Right kidney (tissue), 1 donor: ENCODE data around the gene MRPS9.

ENCODE experiments used
- DNase-seq: peaks from one replicate; pipeline ENCODE4 v3.0.0-alpha.2; 2016

MRPS9 gene

GRCh38 chr2:105073591-105073990, 35.7 kb downstream of the MRPS9 start:
- DNase-seq: no peak

- DNase-seq: no peak
Measured at GRCh38 chr2:105076121-105076520, 38.3 kb downstream of the MRPS9 start.

DNA sequence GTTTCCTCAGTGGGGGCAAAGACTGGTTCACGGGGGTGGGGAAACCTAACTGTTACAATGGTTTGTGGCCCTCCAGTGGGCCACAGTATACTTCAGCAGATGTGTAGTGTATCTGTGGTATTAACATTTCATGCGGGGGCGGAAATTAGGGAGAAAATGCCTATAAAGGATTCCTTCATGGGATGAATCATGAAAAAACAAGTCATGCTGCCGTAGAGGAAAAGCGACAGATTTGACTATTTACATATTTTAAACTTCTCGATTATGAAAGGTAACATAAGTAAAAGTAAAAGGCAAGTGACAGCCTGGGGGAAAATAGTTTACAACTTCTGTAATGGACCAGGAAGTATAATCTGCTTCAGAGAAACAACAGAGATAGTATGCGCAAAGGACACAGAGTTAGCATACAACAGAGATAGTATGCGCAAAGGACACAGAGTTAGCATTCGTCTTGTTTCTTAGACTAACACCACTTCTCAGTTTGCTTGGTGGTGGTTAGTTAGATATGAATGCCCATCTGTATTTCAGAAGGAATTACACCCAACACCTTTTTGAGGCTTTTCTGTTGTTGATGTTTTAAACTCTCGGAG, 41.1 kb downstream of the MRPS9 start:
- DNase-seq: no peak

- no peak for DNase-seq
Measured at GRCh38 chr2:105080461-105080860, 42.6 kb downstream of the MRPS9 start.

GRCh38 chr2:105081006-105081601, 43.2 kb downstream of the MRPS9 start:
- peak; percentile 29 for DNase-seq

DNA sequence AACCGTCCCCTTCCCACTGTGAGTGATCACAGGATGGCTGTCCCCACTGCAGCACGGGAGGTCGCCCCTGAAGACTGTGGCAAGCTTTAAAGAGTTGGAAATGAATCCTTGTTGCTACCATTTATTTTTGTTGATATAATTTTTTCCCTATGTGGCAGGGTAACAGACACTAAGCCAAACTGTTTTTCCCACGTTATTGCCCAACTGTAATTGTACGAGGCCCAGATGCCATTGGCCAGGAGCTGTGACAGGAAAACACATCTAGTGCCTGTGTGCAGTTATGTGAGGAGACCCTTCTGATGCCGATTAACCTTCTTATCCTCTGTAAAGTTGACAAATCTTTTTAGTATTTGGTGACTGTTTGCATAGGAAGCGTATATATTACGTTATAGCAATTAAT, 44.2 kb downstream of the MRPS9 start:
- DNase-seq: no peak

DNA sequence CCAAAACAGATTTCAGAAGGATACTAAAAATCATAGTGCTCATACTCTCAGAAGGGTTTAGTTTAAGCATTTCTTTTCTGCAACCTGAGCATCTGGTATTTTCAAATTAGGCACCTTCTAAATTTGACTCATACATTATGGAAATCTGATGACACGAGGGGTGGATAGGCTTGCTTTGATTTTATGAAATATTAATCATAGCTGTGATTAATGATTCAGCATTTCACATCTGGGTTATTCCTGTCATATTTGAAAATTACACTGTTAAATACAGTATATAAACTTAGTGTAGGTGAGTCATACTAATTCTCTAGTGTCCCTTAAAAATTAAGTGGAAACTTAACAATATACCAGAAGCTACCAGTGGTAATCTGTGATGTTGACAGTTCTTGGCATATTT, 47.7 kb downstream of the MRPS9 start:
- DNase-seq: no peak

GRCh38 chr2:105087273-105087672, 49.4 kb downstream of the MRPS9 start:
- no peak for DNase-seq

DNA sequence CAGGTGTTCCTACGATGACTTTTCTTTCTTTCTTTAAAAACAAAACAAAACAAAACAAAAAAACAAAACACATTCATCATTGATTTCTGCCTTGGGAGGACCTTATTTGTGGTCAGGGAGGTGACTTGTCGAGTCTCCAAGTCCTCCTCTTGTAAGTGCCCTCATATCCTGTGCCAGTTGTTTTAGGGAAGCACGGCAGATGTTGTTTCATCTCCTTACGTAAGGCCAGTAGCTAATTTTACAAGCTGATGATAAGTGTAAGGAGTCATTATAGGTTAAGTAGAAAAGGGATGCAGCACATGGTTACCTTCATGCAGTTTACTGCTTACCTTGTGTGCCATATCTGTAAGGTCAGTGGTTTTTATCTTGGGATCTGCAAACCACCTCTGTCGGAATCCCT, 52.2 kb downstream of the MRPS9 start:
- DNase-seq: no peak

DNA sequence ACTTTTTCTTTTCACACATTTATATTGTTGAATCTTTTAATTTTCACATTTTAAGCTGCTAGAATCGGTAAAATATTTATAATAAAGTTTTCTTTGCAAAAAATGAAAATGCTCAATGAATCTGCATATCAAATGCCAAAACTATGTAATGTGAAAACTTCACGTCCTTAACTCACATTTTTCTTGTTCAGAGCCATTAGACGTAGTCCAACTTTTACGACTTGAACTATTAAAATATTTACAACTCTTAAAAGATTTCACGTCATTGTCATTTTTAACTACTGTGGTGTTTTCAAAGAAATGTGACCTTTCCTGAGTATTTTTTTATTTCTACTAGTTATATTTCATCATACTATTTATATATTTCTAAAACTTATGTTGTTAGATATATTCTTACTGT, 54.9 kb downstream of the MRPS9 start:
- DNase-seq: no peak

DNA sequence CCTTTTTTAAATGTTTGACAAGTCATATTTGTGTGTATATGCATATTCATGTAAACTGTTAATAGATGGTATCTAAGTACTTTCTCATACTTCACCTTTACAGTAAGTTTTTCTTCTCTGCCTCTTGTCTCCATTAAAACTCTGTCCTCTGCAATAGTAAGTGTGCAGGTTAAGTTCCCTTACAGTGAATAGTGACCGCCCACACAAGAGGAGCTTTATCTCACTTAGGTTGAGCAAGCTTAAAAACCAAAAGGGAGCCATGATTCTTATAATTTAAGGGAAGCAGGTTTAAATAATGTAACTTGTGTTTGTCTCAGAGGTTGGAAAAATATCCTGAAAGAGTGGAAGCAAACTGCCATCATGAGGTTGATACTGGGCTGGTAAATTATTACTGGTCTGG, 61.3 kb downstream of the MRPS9 start:
- DNase-seq: no peak

- DNase-seq: no peak
Measured at GRCh38 chr2:105100046-105100840, 62.4 kb downstream of the MRPS9 start.

- DNase-seq: no peak
Measured at GRCh38 chr2:105102001-105102400, 64.1 kb downstream of the MRPS9 start.

DNA sequence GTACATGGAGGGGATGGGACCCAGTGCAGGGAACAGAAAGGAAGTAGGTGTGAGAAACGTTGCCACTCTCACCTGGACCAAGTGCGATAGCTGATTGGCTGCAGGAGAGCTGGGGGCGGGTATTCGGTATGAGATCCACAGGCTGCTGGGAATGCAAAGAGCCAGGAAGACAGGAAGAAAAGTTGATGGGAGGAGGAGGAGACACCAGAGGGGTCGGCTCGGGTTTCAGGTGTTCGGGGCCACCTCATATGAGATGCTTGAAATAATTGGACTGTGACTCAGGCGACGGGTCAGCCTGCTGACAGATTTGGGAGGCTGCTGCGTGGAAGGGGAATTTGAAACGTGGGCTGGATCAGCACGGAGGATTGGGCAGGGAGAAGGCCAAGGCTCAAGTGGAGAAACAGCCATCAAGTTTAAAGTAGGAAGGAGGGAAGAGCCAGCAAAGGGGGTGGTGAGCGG, 65.1 kb downstream of the MRPS9 start:
- DNase-seq: peak; percentile 40

DNA sequence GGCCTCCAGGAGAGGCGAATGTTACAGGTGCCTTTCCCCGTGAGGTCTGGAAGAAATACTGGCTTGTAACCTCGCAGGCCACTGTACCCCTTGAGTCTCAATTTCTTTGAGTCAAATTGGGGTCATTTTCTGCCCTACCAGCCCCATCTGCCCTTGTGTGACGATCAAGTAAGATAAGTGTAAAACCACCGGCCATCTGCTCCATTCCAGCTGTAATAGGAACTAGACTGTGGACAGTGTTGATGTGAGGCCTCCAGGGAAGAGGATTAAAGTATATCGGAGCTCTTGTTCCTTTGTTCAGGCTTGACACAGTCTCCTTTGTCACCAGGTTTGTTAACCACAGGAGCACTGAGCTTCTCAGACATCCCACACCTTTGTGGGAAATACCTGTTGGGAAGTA, 65.6 kb downstream of the MRPS9 start:
- DNase-seq: no peak

DNA sequence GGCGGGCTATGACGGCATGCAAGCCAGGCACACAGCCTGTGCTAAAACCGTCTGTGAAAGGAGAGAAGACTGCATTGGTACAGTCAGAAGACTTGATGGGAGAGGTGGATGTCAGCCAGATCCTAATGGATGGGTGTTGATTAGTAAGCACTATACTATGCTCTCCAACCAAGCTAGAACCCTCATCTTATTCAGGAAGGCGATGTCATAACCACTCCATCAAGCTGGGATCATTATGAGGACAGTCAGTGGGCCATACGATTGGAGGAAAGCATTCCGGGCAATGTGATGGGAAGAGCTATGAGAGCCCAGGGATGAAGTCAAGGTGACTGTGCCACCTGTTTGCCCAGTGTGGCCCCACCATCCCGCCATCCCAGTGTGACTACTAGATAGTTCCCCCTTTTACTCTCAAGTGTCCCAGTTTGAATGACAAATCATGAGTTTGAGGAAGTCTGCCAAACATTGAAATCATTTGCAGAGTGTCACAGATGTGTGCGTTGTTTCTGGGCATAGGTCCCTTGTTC, 66.4 kb downstream of the MRPS9 start:
- DNase-seq: no peak

GRCh38 chr2:105110295-105110829, 72.5 kb downstream of the MRPS9 start:
- no peak for DNase-seq

DNA sequence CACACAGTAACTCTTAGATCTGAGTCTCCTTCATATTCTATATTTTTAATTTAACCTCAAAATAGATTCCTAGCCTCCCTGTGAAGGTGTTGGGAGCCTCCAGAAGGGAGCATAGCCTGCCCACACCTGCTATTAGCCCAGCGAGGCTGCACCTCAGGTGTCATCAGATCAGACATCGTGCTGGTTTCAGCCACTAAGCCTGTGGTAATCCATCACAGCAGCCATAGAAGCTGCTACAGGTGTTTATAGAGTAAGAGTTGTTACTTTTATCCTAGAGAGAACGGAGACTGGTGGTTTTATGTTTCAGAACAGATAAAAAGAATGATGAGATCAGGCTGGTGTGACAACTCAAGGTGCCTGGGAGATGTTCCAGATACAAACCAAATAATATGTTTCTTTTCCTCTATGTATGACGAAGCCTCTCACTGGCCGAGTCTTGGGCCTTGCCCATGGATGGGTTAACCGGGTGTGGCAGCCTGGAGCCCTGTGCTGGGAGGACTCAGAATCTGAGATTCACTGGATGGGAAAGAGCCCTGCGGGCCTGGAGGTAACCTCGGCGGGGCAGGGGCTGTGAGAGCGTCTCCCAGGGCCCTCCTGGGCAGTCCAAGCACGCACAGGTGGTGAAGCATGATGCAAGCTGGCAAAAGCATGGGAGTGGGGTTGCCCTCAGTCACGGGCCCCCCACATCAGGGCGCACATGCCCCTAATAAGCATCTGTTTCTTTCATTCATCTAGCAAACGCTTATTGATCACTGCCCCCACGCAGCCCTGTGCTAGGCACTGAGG, 73.7 kb downstream of the MRPS9 start:
- no peak for DNase-seq

DNA sequence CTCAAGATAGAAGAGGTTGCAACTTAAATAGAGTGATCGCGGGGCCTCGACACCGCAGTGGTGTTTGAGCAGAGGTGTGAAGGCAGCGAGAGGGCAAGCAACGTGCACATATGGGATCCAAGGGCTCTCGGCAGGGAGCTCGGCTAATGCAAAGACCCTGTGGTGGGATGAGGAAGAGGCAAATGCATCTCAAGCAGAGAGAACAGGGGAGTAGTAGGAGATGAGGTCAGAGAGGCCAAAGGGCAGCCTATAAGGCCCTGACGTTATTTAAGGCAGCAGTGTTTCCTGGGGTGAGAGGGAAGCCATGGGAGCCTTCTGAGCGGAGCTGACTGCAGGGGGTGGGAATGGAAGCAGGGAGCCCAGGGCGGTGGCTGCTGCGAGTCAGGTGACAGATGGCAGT, 74.5 kb downstream of the MRPS9 start:
- DNase-seq: no peak

DNA sequence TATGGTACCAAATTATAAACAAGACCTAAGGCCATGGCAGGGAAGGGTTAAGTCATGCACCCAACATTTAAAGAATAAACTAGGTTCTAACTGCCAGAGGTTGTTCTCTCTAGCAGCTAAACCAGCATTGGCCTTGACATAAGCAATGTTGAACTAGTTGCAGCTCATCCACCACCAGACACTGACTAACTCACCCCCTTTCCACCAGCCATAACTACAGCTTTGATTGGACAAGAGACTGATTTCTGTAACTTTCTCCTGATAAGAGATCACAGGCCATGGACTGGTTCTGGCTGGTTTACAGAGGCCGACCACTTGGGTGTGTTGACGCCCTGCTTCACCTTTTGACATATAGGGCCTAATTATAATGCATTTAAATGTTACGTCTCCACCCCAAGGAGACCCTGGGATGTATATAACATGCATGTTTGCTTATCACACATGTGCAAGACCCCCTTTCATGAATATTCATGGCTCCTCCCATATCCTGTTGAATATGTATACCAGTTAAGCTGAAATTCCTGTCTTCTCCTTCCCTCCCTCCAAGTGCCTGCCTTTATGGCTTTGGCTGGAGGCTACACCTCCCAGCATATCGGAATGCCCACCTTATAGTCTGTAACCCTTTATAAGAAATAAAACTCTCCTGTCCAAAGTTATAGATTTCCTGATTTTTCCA, 75.9 kb downstream of the MRPS9 start:
- DNase-seq: no peak

DNA sequence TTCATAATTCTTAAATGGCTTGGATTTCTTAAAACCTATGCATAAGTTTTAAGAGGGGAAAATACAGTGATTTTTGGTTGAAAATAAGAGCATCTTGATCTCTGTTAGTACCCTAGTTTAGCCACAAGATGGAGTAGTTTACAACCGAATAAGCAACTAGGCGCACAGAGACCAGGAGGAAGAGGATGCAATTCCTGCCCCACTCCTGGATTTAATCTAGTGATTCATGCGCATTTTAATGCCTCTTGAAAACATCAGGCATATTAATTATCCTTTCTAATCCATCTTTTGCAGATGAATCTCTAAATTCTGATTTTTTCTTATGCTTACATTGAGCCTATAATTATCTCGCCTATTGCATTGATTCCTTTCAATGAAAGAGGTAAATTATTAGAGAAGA, 76.7 kb downstream of the MRPS9 start:
- DNase-seq: no peak

GRCh38 chr2:105116348-105116747, 78.5 kb downstream of the MRPS9 start:
- DNase-seq: no peak
